IMR-90 (cell line): ENCODE results near the gene IST1.

Experiments
- BHLHE40 ChIP-seq: fragments of 150-350 bp; IDR thresholded peaks from 2 replicates; pipeline ENCODE4 v1.6.1; 2016; ENCODE audit warnings: mild to moderate bottlenecking, low read depth, low read length
- CEBPB ChIP-seq: IDR thresholded peaks from 2 replicates; pipeline ENCODE4 v1.6.1; 2012; ENCODE audit warnings: low read depth, low read length, improper control_type of control experiment
- MAFK ChIP-seq: IDR thresholded peaks from 2 replicates; pipeline ENCODE4 v1.6.1; 2012; ENCODE audit warnings: low read depth, low read length, improper control_type of control experiment
- NFE2L2 ChIP-seq: fragments of 150-350 bp; IDR thresholded peaks from 2 replicates; pipeline ENCODE4 v1.6.1; 2016; ENCODE audit warnings: low read depth, mild to moderate bottlenecking, low read length
- POLR2A ChIP-seq: IDR thresholded peaks from 2 replicates; pipeline ENCODE4 v1.6.1; 2012; ENCODE audit warnings: mild to moderate bottlenecking, low read depth, low read length
- RAD21 ChIP-seq: IDR thresholded peaks from 2 replicates; pipeline ENCODE4 v1.6.1; 2012; ENCODE audit warnings: low read length, improper control_type of control experiment
- RCOR1 ChIP-seq: IDR thresholded peaks from 2 replicates; pipeline ENCODE4 v1.6.1; 2012; ENCODE audit warnings: mild to moderate bottlenecking, low read length, improper control_type of control experiment; ENCODE audit not compliant: insufficient replicate concordance
- RFX5 ChIP-seq: IDR thresholded peaks from 2 replicates; pipeline ENCODE4 v1.8.0; 2012; ENCODE audit warnings: low read depth, mild to moderate bottlenecking, low read length, moderate library complexity
- SMC3 ChIP-seq: fragments of 150-350 bp; IDR thresholded peaks from 2 replicates; pipeline ENCODE4 v1.6.1; 2016; ENCODE audit warnings: low read depth, mild to moderate bottlenecking, antibody characterized with exemption, low read length, moderate library complexity
- TF ChIP-seq, protein P1 (sequence below): conservative IDR thresholded peaks from 2 replicates; pipeline ENCODE4 v1.5.1; 2012; ENCODE audit warnings: mild to moderate bottlenecking, low read depth, low read length, improper control_type of control experiment
- TF ChIP-seq, protein P2 (sequence below): fragments of 150-350 bp; IDR thresholded peaks from 2 replicates; pipeline ENCODE4 v1.6.1; 2016; ENCODE audit warnings: low read depth, mild to moderate bottlenecking, low read length, moderate library complexity, borderline replicate concordance

DNA sequence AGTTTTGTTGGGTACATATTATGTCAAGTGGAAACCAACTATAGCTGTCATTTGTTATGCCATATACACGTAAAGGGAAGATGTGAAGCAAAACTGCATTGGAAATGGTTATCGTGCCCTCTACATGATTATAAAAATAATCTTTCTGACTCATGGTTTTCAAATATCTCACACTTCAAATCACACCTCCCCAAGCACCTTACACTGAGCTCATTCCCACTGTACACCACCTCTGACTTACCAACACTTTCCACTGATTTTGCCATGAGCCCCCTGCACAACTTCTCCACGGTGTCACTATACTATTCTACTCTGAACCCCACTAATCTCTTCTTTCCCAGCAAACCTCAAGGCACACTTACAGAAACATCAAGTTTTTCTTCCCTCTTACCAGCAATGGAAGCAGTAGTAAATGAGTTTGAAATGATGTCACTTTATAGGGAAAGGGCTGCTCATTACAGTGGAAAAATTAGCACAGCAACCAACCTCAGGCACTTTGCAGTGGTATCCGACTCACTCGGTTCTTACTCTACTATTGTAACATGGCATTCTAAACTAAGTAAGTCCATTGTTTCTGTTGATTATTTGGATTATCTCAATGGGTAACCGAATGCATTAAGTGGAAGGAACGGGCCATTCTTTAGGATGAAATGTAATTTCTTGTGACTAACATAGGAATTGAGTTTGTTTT lies 30.0 kb upstream of the IST1 start:
- TF ChIP-seq POLR2A, result no peak
- TF ChIP-seq BHLHE40, result no peak
- no peak for TF ChIP-seq MAFK
- TF ChIP-seq, protein P1, sequence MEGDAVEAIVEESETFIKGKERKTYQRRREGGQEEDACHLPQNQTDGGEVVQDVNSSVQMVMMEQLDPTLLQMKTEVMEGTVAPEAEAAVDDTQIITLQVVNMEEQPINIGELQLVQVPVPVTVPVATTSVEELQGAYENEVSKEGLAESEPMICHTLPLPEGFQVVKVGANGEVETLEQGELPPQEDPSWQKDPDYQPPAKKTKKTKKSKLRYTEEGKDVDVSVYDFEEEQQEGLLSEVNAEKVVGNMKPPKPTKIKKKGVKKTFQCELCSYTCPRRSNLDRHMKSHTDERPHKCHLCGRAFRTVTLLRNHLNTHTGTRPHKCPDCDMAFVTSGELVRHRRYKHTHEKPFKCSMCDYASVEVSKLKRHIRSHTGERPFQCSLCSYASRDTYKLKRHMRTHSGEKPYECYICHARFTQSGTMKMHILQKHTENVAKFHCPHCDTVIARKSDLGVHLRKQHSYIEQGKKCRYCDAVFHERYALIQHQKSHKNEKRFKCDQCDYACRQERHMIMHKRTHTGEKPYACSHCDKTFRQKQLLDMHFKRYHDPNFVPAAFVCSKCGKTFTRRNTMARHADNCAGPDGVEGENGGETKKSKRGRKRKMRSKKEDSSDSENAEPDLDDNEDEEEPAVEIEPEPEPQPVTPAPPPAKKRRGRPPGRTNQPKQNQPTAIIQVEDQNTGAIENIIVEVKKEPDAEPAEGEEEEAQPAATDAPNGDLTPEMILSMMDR, result no peak
- TF ChIP-seq RCOR1, result no peak
- TF ChIP-seq SMC3, result no peak
- TF ChIP-seq RAD21, result no peak
- no peak for TF ChIP-seq RFX5
- TF ChIP-seq, protein P2, sequence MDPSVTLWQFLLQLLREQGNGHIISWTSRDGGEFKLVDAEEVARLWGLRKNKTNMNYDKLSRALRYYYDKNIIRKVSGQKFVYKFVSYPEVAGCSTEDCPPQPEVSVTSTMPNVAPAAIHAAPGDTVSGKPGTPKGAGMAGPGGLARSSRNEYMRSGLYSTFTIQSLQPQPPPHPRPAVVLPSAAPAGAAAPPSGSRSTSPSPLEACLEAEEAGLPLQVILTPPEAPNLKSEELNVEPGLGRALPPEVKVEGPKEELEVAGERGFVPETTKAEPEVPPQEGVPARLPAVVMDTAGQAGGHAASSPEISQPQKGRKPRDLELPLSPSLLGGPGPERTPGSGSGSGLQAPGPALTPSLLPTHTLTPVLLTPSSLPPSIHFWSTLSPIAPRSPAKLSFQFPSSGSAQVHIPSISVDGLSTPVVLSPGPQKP, result no peak
- TF ChIP-seq CEBPB, result no peak
- TF ChIP-seq NFE2L2, result no peak
